Activated CD4-positive, alpha-beta memory T cell treated with anti-CD3 and anti-CD28 coated beads, Interleukin-2, amount 10 ng/mL, durations not matched to agents 7 days and 5 days (primary cell): ENCODE results near the gene FUT1. TPM values are rescaled to one million over a fixed set of nuclear protein-coding genes. Genes with fewer than 3 reads are reported as not detected.

Experiments
- CTCF ChIA-PET: fragments of 350-600 bp; sonication (Branson Sonifier 250); formaldehyde crosslinking; loops from one replicate; lab custom pipeline; 2021; ENCODE audit warnings: antibody characterized with exemption, inconsistent platforms; lab: Charles Lee
- POLR2A ChIA-PET: fragments of 350-600 bp; sonication (Branson Sonifier 250); formaldehyde crosslinking; loops from one replicate; lab custom pipeline; 2021; ENCODE audit warnings: antibody characterized with exemption; lab: Charles Lee
- DNase-seq: peaks from one replicate; pipeline ENCODE4 v3.0.0-alpha.2; 2020
- H3K27ac Mint-ChIP-seq: one replicate; pipeline ENCODE4 v1.8.0; 2021; ENCODE audit warnings: mild to moderate bottlenecking, mixed read lengths
- H3K27me3 Mint-ChIP-seq: one replicate; pipeline ENCODE4 v1.8.0; 2021; ENCODE audit warnings: mixed read lengths
- H3K36me3 Mint-ChIP-seq: one replicate; pipeline ENCODE4 v1.8.0; 2021; ENCODE audit warnings: low read depth, mixed read lengths
- H3K4me1 Mint-ChIP-seq: one replicate; pipeline ENCODE4 v1.8.0; 2021; ENCODE audit warnings: mixed read lengths
- H3K4me3 Mint-ChIP-seq: one replicate; pipeline ENCODE4 v1.8.0; 2021; ENCODE audit warnings: mild to moderate bottlenecking, mixed read lengths
- H3K9me3 Mint-ChIP-seq: one replicate; pipeline ENCODE4 v1.8.0; 2021; ENCODE audit warnings: mixed read lengths
- total RNA-seq, 2 experiments: library from RNA; stranded (reverse); gene quantifications; one replicate each; pipeline ENCODE4 v1.2.3, GENCODE V29; 2021

The FUT1 gene
- total RNA-seq, 2 experiments from 2014 or later: 0.28 to 0.45 TPM

DNA sequence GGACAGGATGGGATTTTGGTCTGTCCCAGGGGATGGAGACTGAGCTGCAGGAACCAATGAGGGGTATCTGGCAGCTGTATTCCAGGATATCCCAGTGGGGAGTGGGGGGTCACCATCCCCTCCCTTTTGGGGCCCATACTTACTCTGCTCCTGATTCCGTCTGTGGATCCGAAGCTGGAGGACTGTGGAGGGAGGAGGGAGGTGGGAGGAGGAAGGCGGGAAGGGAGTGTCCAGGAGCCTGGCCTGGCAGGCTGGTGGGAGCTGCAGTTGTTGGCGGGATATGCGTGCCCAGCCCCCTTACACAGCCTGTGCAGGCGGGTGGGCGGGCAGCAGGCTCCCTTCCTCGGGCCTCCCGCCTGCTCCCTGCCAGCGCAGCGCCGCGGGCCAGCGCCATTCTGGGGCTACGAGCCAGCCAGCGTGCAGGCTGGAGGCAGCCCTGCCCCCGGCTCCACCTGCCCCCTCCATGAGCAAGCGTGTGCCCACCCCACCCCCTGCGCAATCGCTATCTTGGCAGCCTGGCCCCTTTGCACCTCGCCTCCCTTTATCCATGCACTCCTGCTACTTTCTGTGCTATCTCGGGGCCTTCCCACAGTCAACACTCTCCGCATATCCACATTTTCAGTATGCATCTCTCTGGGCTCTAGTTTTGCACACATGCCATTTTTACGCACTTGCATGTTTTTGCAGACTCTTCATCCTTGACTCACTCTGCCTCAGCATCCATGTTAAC lies 35.7 kb downstream of the FUT1 start:
- Mint-ChIP-seq H3K36me3 (no peaks in the 10 kb centered on the region), H3K4me3 (no peak overlapping the region)

DNA sequence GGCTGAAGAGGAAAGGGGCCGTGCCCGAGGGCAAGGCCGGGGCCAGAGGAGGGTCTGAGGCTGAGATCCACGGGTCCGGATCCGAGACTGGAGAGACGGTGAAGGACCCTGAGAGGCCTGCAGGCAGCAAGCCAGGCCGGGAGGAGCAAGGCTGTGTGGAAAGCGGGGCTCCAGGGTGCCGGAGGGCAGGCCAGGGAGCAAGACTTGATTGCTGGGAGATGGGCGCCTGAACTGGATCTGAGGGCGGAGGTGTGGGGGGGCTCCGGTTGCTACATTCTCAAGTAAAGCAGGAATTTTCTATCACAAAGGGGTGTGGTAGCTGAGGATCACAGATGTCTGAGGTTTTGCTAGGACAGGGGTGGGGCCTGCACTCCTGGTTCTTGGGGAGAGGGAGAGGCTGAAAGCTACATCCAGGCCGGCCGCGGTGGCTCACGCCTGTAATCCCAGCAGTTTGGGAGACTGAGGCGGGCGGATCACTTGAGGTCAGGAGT lies 36.7 kb downstream of the FUT1 start:
- peaks cover 4% of the 10 kb centered on the region for H3K9me3 Mint-ChIP-seq
- POLR2A ChIA-PET: interaction anchor here (1.0 to 1.3 kb wide), 2 partner anchors 9 to 10 kb away, joined by 3 to 6 read pairs; no protein-coding TSS in a partner anchor
- DNase-seq: no peak
- H3K4me3 Mint-ChIP-seq: no peak overlapping the region
- peaks cover 24% of the 10 kb centered on the region for H3K4me1 Mint-ChIP-seq
- H3K27ac Mint-ChIP-seq: no peak overlapping the region
- CTCF ChIA-PET: no interaction called here
- peaks cover 2% of the 10 kb centered on the region for H3K36me3 Mint-ChIP-seq
- no peaks in the 10 kb centered on the region for H3K27me3 Mint-ChIP-seq

More for the DNA sequence above, 35.7 kb downstream of the FUT1 start:
- no peak for DNase-seq
- no peaks in the 10 kb centered on the region for H3K27me3 Mint-ChIP-seq
- peaks cover 30% of the 10 kb centered on the region for H3K4me1 Mint-ChIP-seq
- H3K27ac Mint-ChIP-seq: no peak overlapping the region
- no peaks in the 10 kb centered on the region for H3K9me3 Mint-ChIP-seq
- ChIA-PET POLR2A (interaction anchor here (1.0 to 1.3 kb wide), 2 partner anchors 8 to 9 kb away, joined by 3 to 6 read pairs; no protein-coding TSS in a partner anchor), CTCF (no interaction called here)

DNA sequence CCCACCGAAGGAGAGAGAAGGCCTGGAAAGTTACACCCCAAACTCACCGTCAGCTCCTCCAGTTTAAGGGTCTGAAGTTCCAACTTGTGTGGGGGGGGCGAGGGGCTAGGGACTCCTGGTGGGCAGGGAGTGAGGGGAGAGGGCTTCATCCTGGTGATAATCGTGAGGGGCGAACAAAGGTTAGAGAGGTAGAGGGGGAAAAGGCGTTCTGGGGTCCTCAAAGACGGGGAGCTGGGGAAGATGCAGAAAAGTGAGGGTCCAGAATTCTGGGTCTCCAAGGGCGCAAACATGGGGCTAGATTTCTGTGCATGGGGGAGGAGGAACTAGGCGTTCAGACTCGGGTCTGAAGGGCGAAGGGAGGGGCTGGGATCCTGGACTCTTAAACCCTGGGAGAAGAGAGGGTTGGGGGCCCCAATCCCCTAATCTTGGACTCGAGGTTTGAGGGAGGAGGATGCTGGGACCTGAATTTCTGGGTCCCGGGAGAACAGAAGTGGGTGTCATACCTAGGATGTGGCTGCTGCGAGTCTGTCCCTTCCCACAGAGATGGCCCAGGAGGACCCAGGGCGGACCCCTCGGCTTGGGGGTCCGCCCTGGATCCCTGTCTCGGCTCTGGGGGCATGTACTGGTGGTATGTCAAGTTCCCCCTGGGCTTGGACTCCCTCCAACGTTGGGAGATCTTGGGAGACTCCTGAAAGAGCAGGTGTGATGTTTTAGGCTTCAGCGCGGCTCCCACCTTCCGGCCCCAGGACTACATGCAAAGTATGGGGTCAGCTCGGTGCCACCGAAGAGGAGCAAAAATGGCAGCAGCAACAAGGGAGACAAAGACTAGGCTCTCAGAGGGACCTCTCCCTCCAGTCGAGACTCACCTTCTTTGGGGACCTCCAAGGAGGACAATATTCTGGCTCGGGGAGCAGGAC lies 37.4 kb downstream of the FUT1 start:
- Mint-ChIP-seq H3K27ac (peak overlapping the region; percentile 44), H3K9me3 (peaks cover 5% of the 10 kb centered on the region), H3K27me3 (no peaks in the 10 kb centered on the region), H3K36me3 (peaks cover 2% of the 10 kb centered on the region), H3K4me3 (peak overlapping the region; percentile 76), H3K4me1 (peaks cover 18% of the 10 kb centered on the region)
- ChIA-PET CTCF (interaction anchor here (0.8 to 2.6 kb wide), 3 partner anchors 13 to 69 kb away, joined by 3 to 13 read pairs (median 3); partner anchors contain the start of gene CA11), POLR2A (interaction anchor here (0.8 to 1.9 kb wide), 6 partner anchors 10 to 21 kb away, joined by 3 to 10 read pairs (median 4); no protein-coding TSS in a partner anchor)
- DNase-seq: no peak

DNA sequence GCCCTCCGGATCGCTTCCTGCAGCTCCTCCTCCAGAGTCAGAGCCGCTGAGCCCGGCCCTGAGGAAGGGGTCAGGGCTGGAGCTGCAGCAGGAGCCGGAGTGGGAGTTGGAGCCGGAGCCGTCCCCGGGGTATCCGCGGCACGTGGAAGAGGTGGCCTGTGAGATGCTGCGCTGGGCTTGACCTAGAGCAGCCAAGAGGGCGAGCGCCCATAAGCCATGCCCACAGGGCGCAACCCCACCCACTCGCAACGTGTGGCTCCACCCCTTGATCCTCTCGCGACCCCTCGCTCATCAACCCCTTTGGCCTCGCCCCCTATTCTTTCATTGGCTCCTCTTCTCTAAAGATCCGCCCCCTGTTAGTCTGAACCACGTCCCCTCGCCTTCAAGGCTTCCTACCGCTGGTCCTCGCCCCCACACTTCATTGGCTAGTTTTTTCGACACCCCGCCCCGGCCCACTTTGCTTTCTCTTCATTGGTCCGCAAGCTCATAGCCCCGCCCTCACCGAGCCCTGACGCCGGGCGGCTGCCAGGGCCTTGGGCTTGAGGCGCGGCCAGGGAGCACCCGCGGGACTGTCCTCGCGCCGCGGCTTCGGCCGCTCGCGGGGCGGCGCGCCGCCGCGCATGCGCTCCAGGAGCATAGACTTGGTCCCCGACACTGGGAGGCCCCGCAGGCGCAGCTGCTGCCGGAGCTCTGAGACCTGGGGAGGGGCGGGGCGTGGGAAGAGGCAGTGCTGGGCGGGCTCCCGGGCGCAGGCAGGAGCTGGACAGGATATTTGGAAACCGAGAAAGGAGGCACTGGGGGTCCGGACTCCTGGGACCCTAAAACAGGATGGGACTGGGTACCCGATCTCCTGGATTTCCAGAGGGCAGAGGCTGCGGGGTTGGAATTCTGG lies 38.3 kb downstream of the FUT1 start:
- Mint-ChIP-seq H3K4me3 (peak overlapping the region; percentile 76), H3K36me3 (peaks cover 2% of the 10 kb centered on the region), H3K4me1 (peaks cover 18% of the 10 kb centered on the region), H3K9me3 (peaks cover 5% of the 10 kb centered on the region), H3K27me3 (no peaks in the 10 kb centered on the region), H3K27ac (peak overlapping the region; percentile 44)
- POLR2A ChIA-PET: interaction anchor here (0.8 to 1.9 kb wide), 7 partner anchors 10 to 279 kb away, joined by 3 to 10 read pairs (median 3); partner anchors contain the start of genes GYS1, PPP1R15A and RUVBL2
- CTCF ChIA-PET: interaction anchor here (0.5 to 2.6 kb wide), 4 partner anchors 14 to 208 kb away, joined by 3 to 13 read pairs (median 3); partner anchors contain the start of gene CA11
- DNase-seq: peak; percentile 99

DNA sequence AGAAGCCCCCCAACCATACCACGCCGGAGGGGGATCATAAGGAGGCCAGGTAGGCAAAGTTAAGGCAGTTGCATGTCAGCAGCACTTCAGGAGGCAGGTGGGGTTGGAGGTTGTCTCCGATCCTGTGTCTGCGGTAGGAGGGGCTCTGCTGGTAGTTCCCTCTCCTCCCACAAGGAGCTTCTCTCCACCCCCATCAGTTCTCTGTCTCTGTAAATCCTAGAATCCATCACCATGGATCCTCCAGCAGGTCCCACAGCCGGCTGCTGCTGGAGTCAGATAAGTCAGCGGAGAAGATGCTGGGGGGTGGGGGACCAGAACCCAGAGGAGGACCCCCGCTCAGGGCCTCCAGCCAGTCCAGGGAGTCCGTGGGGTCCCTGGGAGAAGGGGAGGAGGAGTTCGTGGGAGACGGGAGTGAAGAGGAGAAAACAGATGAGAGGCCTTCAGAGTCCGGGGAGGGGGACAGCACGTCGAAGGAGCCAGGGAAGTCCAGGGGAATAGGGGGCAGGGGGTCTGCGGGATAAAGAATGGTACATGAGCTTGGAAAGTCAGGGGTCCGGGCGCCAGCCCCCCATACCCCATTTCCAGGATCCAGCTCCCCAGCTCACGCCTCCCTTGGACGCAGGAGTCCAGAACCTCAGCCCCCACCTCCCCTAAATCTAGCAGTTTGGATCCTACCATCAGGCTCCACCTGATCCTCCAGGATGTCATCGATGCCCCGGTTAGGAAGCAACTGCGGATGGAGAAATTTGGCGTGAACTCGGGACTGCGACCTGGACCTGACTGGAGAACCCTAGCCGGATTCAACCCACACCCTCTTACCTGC lies 39.2 kb downstream of the FUT1 start:
- ChIA-PET CTCF (interaction anchor here (0.5 to 2.6 kb wide), 4 partner anchors 26 to 207 kb away, joined by 3 to 13 read pairs (median 6); no protein-coding TSS in a partner anchor), POLR2A (interaction anchor here (0.8 to 1.9 kb wide), 5 partner anchors 12 to 280 kb away, joined by 3 to 10 read pairs (median 3); partner anchors contain the start of genes GYS1, PPP1R15A and RUVBL2)
- H3K36me3 Mint-ChIP-seq: peaks cover 2% of the 10 kb centered on the region
- H3K27me3 Mint-ChIP-seq: no peaks in the 10 kb centered on the region
- peak overlapping the region; percentile 76 for H3K4me3 Mint-ChIP-seq
- peaks cover 18% of the 10 kb centered on the region for H3K4me1 Mint-ChIP-seq
- H3K9me3 Mint-ChIP-seq: peaks cover 5% of the 10 kb centered on the region
- H3K27ac Mint-ChIP-seq: peak overlapping the region; percentile 1
- no peak for DNase-seq

DNA sequence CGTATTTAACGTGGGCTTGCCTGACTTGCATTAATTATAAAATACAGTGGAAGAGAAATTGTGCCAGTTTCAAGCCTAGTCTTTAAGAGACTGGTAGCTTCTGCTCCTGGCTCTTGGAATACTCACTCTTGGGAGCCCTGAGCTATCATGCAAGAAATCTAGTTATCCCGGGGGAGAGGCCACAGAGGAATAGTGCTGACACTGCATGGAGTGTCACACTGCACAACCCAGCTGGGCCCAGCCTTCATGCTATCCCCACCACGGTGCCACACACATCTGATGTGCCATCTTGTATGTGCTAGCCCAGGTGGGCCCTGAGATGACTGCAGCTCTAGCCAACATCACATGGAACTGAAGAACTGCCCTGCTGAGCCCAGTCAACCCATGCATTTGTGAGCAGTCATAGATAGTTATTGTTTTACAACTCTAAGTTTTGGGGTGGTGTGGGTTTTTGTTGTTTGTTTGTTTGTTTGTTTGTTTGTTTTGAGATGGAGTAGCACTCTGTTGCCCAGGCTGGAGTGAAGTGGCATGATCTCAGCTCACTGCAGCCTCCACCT lies 41.3 kb downstream of the FUT1 start:
- CTCF ChIA-PET: no interaction called here
- no peak for DNase-seq
- Mint-ChIP-seq H3K4me3 (no peak overlapping the region), H3K36me3 (peaks cover 2% of the 10 kb centered on the region), H3K27ac (no peak overlapping the region), H3K4me1 (peaks cover 18% of the 10 kb centered on the region), H3K27me3 (no peaks in the 10 kb centered on the region), H3K9me3 (peaks cover 5% of the 10 kb centered on the region)
- POLR2A ChIA-PET: no interaction called here

DNA sequence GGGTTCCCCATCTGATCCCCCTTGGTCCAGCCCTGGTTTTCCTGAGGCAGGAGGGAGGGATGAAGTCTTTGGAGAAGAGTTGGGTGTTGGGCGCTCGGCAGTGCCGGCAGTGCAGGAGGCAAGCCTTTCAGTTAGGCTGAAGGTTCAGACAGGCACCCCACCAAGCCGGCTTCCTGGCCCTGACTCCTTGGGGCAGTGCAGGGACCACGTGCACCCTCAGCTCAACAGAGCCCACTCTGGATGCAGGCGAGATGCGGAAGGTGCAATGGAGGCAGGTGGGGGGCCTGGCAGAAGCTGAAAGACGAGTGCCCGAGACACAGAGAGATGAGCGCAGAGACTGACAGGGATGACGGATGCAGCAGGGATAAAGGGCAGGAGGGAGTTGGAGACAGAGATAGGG lies 44.0 kb downstream of the FUT1 start:
- CTCF ChIA-PET: no interaction called here
- Mint-ChIP-seq H3K9me3 (peaks cover 5% of the 10 kb centered on the region), H3K4me3 (no peak overlapping the region), H3K27ac (no peak overlapping the region), H3K4me1 (peaks cover 8% of the 10 kb centered on the region), H3K27me3 (no peaks in the 10 kb centered on the region), H3K36me3 (peaks cover 2% of the 10 kb centered on the region)
- DNase-seq: no peak
- POLR2A ChIA-PET: no interaction called here

DNA sequence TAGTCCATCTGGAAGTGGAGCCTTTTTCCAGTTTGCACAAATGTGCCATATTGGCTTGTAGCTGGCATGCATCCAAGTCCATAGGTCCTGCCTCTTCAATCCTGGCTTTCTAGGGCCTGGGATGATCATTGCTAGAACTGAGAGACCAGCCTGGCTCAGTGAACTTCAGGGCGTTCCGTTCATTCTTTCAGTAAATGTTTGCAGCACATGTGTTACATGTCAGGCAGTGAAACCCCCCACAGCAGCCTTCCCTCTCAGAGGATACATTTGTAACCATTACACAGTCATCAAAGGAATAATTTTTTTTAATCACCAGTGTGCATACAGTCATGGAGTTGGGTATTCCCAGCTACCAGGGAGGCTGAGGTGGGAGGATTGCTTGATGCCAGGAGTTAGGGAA lies 47.0 kb downstream of the FUT1 start:
- no peak for DNase-seq
- no peaks in the 10 kb centered on the region for H3K4me1 Mint-ChIP-seq
- no peak overlapping the region for H3K27ac Mint-ChIP-seq
- ChIA-PET CTCF (no interaction called here), POLR2A (interaction anchor here (1.0 kb wide), 1 partner anchor 89 kb away, joined by 3 read pairs; no protein-coding TSS in a partner anchor)
- no peaks in the 10 kb centered on the region for H3K27me3 Mint-ChIP-seq
- H3K9me3 Mint-ChIP-seq: no peaks in the 10 kb centered on the region
- H3K36me3 Mint-ChIP-seq: peaks cover 2% of the 10 kb centered on the region
- H3K4me3 Mint-ChIP-seq: no peak overlapping the region

DNA sequence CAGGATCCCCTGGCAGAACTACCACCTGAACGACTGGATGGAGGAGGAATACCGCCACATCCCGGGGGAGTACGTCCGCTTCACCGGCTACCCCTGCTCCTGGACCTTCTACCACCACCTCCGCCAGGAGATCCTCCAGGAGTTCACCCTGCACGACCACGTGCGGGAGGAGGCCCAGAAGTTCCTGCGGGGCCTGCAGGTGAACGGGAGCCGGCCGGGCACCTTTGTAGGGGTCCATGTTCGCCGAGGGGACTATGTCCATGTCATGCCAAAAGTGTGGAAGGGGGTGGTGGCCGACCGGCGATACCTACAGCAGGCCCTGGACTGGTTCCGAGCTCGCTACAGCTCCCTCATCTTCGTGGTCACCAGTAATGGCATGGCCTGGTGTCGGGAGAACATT lies 49.1 kb downstream of the FUT1 start:
- ChIA-PET CTCF (no interaction called here), POLR2A (no interaction called here)
- peaks cover 2% of the 10 kb centered on the region for H3K36me3 Mint-ChIP-seq
- H3K27me3 Mint-ChIP-seq: no peaks in the 10 kb centered on the region
- no peak for DNase-seq
- H3K27ac Mint-ChIP-seq: no peak overlapping the region
- H3K9me3 Mint-ChIP-seq: no peaks in the 10 kb centered on the region
- no peaks in the 10 kb centered on the region for H3K4me1 Mint-ChIP-seq
- no peak overlapping the region for H3K4me3 Mint-ChIP-seq

DNA sequence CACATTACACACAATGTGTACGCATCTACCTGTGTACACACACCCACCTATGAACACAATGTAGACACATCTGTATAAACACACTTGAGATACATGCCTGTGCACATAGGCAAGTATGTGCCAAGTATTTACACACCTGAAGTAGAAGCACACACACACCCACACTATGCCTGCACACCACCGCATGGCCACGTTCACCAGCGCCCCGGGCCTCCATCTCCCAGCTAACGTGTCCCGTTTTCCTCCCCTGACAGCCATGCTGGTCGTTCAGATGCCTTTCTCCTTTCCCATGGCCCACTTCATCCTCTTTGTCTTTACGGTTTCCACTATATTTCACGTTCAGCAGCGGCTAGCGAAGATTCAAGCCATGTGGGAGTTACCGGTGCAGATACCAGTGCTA lies 49.7 kb downstream of the FUT1 start:
- no peaks in the 10 kb centered on the region for H3K9me3 Mint-ChIP-seq
- no peaks in the 10 kb centered on the region for H3K4me1 Mint-ChIP-seq
- no peak overlapping the region for H3K27ac Mint-ChIP-seq
- POLR2A ChIA-PET: no interaction called here
- H3K36me3 Mint-ChIP-seq: peaks cover 2% of the 10 kb centered on the region
- CTCF ChIA-PET: no interaction called here
- no peak overlapping the region for H3K4me3 Mint-ChIP-seq
- H3K27me3 Mint-ChIP-seq: no peaks in the 10 kb centered on the region
- DNase-seq: no peak

DNA sequence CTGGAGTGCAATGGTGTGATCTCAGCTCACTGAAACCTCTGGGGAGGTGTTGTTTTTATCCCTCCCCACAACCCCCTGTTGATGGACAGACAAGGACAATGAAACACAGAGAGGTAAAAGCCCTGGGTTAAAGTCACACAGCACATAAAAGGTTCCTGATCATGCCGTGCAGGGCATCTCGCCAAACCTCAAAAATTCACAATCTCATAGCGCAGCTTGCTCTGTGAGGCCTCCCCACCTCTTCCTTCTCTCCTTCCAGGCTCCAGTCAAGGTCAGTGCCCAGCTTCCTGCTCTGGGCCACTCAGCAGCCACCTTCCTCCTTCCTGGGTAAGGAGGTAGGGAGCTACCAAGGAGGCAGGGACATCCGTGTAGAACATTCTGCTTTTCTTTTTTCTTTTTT lies 54.4 kb downstream of the FUT1 start:
- H3K4me1 Mint-ChIP-seq: peaks cover 6% of the 10 kb centered on the region
- ChIA-PET CTCF (interaction anchor here (0.7 kb wide), 1 partner anchor 9 kb away, joined by 3 read pairs; no protein-coding TSS in a partner anchor), POLR2A (no interaction called here)
- H3K27me3 Mint-ChIP-seq: peaks cover 13% of the 10 kb centered on the region
- no peak overlapping the region for H3K4me3 Mint-ChIP-seq
- H3K36me3 Mint-ChIP-seq: peaks cover 2% of the 10 kb centered on the region
- H3K9me3 Mint-ChIP-seq: no peaks in the 10 kb centered on the region
- DNase-seq: no peak
- H3K27ac Mint-ChIP-seq: no peak overlapping the region
